Testis (tissue), 3 donors: Measurements from ENCODE around the gene COL25A1. TPM values are rescaled to one million over a fixed set of nuclear protein-coding genes. Genes with fewer than 3 reads are reported as not detected.

Experiments used
- DNase-seq: peaks from one replicate; pipeline ENCODE4 v3.0.0-alpha.2; 2019
- H3K27ac ChIP-seq, 2 donors: fragments of 200-600 bp; sonication (generic); one replicate each; pipeline ENCODE4 v1.5.1; 2019
- H3K27me3 ChIP-seq: fragments of 200-600 bp; sonication (generic); one replicate; pipeline ENCODE4 v1.5.1; 2019
- H3K36me3 ChIP-seq: fragments of 200-600 bp; sonication (generic); one replicate; pipeline ENCODE4 v1.5.1; 2017; ENCODE audit warnings: low read depth; ENCODE audit errors: missing control alignments
- H3K4me1 ChIP-seq: fragments of 200-600 bp; sonication (generic); one replicate; pipeline ENCODE4 v1.5.1; 2019
- H3K4me3 ChIP-seq, 2 donors: fragments of 200-600 bp; sonication (generic); one replicate each; pipeline ENCODE4 v1.5.1; 2017 to 2019
- H3K9me3 ChIP-seq: fragments of 200-600 bp; sonication (generic); one replicate; pipeline ENCODE4 v1.5.1; 2017
- POLR2A ChIP-seq: fragments of 450-650 bp; IDR thresholded peaks from one replicate; pipeline ENCODE4 v1.6.1; 2017; ENCODE audit warnings: antibody characterized with exemption, mild to moderate bottlenecking, moderate library complexity
- WGBS, 2 donors: methylation state at CpG; one replicate each; pipeline ENCODE4 v1.1.5; 2018; 5-methylcytosine and 5-hydroxymethylcytosine counted together
- intact Hi-C: fragments of 100-400 bp; cut with DNase I; formaldehyde crosslinking; loops from one replicate; pipeline ENCODE4 v1.15.1; 2023; ENCODE audit warnings: low total_unique reads
- polyA plus RNA-seq: library from polyadenylated mRNA; stranded (reverse); fragments of 350-450 nt; fragmentation: Illumina TruSeq; extraction: RNeasy Lipid Tissue Mini Kit (QIAGEN cat#74804); gene quantifications from one replicate; pipeline ENCODE4 v1.2.3, GENCODE V29; 2014; ENCODE audit warnings: low read depth, low replicate concordance; ENCODE audit not compliant: insufficient read depth
- total RNA-seq, 2 donors: library from RNA; depleted of rRNA; stranded (reverse); fragments of >200 nt; gene quantifications; one replicate each; pipeline ENCODE4 v1.2.3, GENCODE V29; 2016
- TF ChIP-seq, protein P1 (sequence below), 3 experiments: fragments of 450-650 bp in 2 of 3; fragments of 200-600 bp in 1 of 3; sonication (generic) in 1 of 3; IDR thresholded peaks; one replicate each; pipeline ENCODE4 v1.5.1; 2016 to 2019; ENCODE audit warnings: antibody characterized with exemption in 3 of 3, mild to moderate bottlenecking in 2 of 3, moderate library complexity in 1 of 3

Gene COL25A1
- total and polyA plus RNA-seq, 3 donors from 2014 or later: 11.7 to 19.2 (median 17.2) TPM

DNA sequence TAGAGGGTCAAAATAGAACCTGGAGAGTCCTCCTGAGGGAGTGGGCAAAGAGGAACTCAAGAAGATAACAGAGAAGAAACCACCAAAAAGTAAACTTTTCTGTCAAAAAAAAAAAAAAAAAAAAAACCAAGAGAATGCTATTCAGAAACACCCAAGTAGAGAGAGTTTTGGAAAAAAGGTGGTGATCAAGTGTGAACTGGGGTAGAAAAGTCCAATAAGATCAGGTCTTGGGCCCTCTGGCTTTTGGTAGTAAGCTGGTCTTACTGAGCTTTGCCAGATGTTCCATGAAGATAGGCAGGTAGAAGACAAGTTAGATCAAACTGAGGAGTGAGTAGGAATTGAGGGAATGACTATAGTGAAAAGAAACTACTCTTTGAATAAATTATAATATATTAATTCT, 167.5 kb downstream of the COL25A1 start:
- no peak overlapping the region for H3K27ac ChIP-seq
- no peaks in the 10 kb centered on the region for H3K4me1 ChIP-seq
- H3K36me3 ChIP-seq: no peaks in the 10 kb centered on the region
- H3K27me3 ChIP-seq: no peaks in the 10 kb centered on the region
- intact Hi-C loops: no loop called here
- DNase-seq: no peak
- H3K9me3 ChIP-seq: no peaks in the 10 kb centered on the region
- no peak overlapping the region for H3K4me3 ChIP-seq
- TF ChIP-seq POLR2A: no peak
- TF ChIP-seq, protein P1, sequence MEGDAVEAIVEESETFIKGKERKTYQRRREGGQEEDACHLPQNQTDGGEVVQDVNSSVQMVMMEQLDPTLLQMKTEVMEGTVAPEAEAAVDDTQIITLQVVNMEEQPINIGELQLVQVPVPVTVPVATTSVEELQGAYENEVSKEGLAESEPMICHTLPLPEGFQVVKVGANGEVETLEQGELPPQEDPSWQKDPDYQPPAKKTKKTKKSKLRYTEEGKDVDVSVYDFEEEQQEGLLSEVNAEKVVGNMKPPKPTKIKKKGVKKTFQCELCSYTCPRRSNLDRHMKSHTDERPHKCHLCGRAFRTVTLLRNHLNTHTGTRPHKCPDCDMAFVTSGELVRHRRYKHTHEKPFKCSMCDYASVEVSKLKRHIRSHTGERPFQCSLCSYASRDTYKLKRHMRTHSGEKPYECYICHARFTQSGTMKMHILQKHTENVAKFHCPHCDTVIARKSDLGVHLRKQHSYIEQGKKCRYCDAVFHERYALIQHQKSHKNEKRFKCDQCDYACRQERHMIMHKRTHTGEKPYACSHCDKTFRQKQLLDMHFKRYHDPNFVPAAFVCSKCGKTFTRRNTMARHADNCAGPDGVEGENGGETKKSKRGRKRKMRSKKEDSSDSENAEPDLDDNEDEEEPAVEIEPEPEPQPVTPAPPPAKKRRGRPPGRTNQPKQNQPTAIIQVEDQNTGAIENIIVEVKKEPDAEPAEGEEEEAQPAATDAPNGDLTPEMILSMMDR (IDR thresholded peaks at IDR 0.05): no peak

DNA sequence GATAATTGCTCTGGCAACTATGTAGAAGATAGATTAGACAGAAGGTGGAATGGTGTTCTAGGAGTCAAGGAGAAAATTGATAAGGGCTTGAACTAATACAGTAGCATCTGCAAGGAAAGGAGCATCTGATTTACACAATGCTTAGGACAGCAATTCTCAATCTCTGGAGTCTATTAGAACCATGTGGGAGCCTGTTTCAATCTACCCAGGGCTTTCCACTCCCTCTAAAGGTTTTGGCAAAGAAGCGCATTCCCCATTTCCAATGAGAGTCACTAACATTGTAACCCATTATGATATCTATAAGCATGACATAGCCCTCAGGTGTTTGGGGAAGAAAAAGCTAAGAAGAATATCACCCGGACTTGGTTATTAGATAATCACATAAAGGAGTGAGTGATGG, 168.2 kb downstream of the COL25A1 start:
- no peaks in the 10 kb centered on the region for H3K4me1 ChIP-seq
- H3K9me3 ChIP-seq: no peaks in the 10 kb centered on the region
- intact Hi-C loops: no loop called here
- no peaks in the 10 kb centered on the region for H3K36me3 ChIP-seq
- TF ChIP-seq, protein P1 (IDR thresholded peaks at IDR 0.05): no peak
- TF ChIP-seq POLR2A: no peak
- no peak overlapping the region for H3K27ac ChIP-seq
- 86% methylated on average over 2 of the region's 2 CpGs for WGBS, 2 donors
- H3K4me3 ChIP-seq: no peak overlapping the region
- DNase-seq: no peak
- H3K27me3 ChIP-seq: no peaks in the 10 kb centered on the region

DNA sequence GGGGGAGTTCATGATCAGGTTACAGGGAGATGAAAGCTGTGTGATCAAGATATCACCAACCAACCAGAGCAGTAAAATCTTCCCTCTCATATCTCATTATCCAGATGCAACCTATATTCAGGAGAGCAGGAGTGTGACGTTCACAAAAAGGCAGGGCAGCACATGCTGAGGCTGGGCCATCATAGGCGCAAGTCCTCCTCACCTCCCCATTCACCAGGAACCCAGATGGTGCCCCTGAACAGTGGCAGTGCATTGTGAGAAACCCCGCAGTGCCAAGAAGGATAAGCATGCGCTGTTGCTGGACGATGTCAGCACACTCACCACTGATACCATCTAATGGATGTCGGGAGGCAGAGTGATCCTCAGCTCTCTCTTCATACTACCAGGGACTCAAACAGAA, 170.9 kb downstream of the COL25A1 start:
- H3K4me3 ChIP-seq: no peak overlapping the region
- no peaks in the 10 kb centered on the region for H3K9me3 ChIP-seq
- TF ChIP-seq, protein P1 (IDR thresholded peaks at IDR 0.05): no peak
- H3K27me3 ChIP-seq: no peaks in the 10 kb centered on the region
- no peak overlapping the region for H3K27ac ChIP-seq
- 67 to 90% methylated on average over 6 of the region's 6 CpGs for WGBS, 2 donors
- intact Hi-C loops: no loop called here
- H3K36me3 ChIP-seq: no peaks in the 10 kb centered on the region
- DNase-seq: no peak
- H3K4me1 ChIP-seq: no peaks in the 10 kb centered on the region

DNA sequence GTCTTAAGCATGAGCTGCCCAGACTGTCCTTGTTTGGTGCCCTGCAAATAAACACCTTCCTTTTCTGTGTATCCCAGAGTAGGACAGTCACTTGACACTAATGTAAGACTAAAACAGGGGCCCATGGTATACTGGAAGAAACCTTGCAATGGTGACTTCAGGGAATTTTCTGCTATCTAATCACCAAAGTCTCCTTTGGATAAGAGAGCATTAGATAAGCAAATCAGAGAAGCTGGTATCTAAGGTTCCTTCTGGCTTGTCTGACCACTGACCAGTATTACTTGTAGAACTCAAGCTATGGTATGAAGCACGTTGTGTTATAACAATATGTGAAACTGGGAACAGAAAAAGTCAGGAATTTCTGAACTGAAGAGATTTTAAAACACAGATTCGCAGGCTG, 173.9 kb downstream of the COL25A1 start:
- 89 to 92% methylated on average over 2 of the region's 2 CpGs for WGBS, 2 donors

DNA sequence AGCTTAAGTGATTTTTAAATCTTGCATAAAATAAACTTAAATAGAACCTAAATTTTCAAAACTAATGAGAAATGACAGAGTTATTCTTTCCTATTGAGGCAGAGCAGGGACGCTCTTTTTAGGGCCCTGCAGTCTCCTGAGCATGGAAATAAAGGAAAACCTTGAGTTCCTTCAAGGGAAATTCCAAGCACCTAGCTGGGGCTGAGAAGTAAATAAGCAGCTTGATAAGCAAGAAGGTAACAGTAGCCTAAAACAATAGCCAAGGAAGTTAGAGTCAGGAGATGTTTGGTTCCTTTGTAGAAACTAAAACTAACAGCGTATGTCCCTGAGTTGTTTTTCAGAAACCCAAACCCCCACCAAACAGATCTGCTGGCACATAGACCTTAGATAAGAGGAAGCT, 174.6 kb downstream of the COL25A1 start:
- H3K4me3 ChIP-seq: no peak overlapping the region
- H3K9me3 ChIP-seq: no peaks in the 10 kb centered on the region
- no peaks in the 10 kb centered on the region for H3K4me1 ChIP-seq
- 93 to 95% methylated on average over 2 of the region's 2 CpGs for WGBS, 2 donors
- no peaks in the 10 kb centered on the region for H3K36me3 ChIP-seq
- intact Hi-C loops: no loop called here
- no peak overlapping the region for H3K27ac ChIP-seq
- TF ChIP-seq, protein P1 (IDR thresholded peaks at IDR 0.05): no peak
- TF ChIP-seq POLR2A: no peak
- H3K27me3 ChIP-seq: no peaks in the 10 kb centered on the region
- DNase-seq: no peak

More for the DNA sequence above, 173.9 kb downstream of the COL25A1 start:
- no peak for DNase-seq
- H3K4me3 ChIP-seq: no peak overlapping the region
- no peak for TF ChIP-seq POLR2A
- TF ChIP-seq, protein P1 (IDR thresholded peaks at IDR 0.05): no peak
- intact Hi-C loops: no loop called here
- H3K4me1 ChIP-seq: no peaks in the 10 kb centered on the region
- no peaks in the 10 kb centered on the region for H3K36me3 ChIP-seq
- no peaks in the 10 kb centered on the region for H3K9me3 ChIP-seq
- H3K27me3 ChIP-seq: no peaks in the 10 kb centered on the region
- H3K27ac ChIP-seq: no peak overlapping the region
